Epidermal melanocyte (primary cell): ENCODE data around the gene TMEM231.
"Not testable (repeated sequence)": the region's sequence is repeated elsewhere in the genome, so short reads cannot be mapped to it uniquely, and the experiment has no call there.

Experiments
- DNase-seq: peaks from one replicate; pipeline ENCODE4 v3.0.0; 2011; ENCODE audit warnings: low spot score; ENCODE audit not compliant: insufficient read length

The TMEM231 gene, protein sequence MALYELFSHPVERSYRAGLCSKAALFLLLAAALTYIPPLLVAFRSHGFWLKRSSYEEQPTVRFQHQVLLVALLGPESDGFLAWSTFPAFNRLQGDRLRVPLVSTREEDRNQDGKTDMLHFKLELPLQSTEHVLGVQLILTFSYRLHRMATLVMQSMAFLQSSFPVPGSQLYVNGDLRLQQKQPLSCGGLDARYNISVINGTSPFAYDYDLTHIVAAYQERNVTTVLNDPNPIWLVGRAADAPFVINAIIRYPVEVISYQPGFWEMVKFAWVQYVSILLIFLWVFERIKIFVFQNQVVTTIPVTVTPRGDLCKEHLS

DNA sequence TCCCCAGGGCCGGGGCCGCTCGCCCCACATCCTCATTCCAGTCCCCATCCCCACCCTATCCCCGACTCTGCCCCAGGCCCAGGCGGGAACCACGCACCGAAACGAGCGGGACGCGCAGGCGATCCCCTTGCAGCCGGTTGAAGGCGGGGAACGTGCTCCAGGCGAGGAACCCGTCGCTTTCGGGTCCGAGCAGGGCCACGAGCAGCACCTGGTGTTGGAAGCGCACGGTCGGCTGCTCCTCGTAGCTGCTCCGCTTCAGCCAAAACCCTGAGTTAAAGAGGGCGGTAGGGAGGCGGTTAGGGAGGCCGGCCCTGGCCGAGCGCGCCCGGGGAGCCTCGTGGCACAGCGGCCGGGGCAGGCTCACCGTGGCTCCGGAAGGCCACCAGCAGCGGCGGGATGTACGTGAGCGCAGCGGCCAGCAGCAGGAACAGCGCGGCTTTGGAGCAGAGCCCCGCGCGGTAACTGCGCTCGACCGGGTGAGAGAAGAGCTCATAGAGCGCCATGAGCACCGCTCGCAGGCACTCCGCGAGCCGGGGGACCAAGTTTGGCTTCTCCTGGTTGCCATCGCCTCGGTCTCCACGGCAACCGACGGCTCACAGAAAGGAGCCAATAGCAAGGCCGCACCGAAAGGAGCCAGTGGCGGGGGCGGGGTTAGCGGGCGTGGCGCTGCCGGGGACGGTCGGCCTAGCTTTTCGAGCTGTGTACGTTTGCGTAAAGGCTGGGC lies at the start of gene TMEM231:
Gene TMEM231 (minus strand): TSS at position 546 of the 724 bp plus-strand sequence. CDS start 43 bp downstream, at position 503.
- peak; percentile 92 for DNase-seq

GRCh38 chr16:75603241-75603640 lies 47.2 kb upstream of the TMEM231 start:
- DNase-seq = no peak

DNA sequence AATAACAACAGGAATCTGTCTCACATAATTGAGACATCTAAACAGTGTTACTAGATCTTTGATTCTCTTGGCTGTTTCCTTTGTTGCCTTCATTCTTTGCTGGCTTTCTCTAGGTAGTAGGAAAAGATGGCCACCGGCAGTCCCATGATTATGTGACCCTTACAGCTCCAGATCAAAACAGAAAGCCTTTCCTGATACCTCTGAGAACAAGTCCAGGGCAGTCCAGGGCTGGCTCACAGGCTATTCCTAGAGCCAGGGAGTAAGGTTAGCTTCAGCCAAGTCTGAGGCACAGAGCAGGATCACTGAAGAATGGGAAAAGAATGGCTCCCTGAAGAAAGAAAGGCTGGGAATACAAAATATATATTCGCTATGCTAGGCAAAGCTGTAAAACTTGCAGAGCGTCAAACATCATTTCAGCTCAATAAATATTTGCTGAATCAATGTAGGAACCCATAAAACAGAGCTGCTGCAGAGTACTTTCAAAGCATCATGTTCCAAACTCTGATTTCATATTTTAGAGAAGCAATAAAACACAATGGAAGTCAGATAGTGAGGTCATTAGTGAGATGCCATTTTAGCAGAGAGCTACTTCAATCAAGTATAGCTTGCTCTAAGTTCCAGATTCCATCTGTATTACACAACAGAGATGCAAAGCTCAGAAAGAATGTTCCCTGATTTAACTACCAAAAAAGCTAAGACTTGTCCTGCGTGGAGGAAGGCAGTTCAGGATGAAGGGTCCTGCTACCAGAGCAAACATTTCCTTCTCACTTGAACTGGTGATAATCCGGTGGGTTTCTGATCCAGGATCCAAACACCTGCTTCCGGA lies 43.6 kb upstream of the TMEM231 start:
- DNase-seq = no peak

DNA sequence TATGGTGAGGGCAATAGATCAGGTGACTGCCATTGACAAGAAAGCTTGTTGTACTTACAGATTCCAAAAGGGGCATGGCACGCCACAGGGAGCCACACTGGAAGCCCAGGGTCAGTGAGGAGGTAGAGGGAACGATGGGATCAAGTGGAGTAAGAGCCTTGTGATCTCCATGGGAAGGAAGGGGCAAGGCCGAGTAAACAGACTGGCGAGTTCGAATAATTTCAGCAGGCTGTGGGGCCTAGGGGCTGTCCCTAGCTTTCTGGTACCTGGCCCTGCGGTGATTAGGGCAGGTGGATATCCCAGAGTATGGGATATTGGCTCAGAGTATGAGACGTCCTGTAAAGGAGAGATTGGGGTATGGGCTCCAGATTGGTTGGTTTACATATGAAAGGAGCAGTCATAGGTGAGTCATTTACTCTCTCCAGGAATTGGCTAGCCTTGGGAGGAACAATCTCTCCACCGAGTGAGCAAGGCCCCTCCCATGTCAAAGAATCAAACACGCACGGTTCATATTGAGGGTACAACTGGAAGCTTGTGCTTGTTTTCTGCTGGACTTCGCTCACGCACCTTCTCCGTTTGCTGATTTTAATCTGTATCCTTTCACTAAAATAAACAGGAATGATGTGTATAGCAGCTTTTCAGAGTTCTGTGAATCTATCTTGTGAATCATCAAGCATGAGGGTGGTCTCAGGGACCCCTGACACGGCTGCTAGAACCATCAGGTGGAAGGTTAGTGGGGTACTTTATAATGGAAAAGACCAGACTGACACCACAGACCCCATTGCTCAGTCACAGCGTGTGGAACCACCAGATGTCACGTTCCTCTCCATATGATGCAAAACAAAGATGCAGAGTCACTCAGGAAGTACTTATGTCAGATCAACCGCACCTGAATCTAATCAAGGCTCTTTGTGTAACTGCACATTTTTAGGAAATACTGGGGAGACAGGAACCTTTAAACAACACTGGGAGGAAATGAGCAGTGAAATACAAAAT lies 38.1 kb upstream of the TMEM231 start:
- no peak for DNase-seq

DNA sequence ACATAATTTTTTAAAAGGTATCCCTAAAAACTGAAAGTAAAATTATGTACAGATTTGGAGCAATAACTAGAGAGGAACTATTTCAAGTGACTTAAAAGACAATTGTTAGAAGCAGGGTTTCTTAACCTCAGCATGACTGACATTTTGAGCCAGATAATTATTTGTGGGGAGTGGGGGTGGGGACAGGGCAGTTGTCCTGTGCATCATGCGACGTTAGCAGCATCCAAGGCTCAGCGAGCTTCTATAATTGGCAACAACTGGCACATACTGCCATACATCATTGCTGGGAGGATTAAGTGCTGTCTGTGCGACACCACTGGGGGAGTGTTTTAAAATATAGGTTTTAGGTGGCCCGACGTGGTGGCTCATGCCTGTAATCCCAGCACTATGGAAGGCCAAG lies 37.3 kb upstream of the TMEM231 start:
- DNase-seq = no peak

- not testable (repeated sequence) for DNase-seq
These were observed 35.9 kb upstream of the TMEM231 start for GRCh38 chr16:75591927-75592326.

GRCh38 chr16:75590920-75591843 lies 35.1 kb upstream of the TMEM231 start:
- DNase-seq = no peak

- DNase-seq = no peak
These were observed 33.3 kb upstream of the TMEM231 start for GRCh38 chr16:75589306-75589705.

DNA sequence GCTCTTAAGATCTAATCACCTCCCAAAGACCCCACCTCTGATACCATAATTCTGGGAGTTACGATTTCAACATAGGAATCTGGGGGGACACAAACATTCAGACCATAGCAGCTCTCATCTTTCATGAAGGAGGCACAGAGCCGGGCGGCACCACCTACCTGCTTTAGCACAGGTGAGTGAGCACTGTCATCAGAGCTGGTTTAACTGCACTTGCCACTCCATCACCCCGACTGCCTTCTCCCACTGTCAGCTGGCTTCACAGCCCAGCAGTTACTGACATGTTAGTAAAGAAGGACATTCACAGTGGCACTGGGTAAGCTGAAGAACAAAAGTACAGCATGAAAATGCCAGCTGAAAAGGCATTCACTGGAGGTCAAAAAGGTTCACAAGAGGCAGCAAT lies 32.7 kb upstream of the TMEM231 start:
- no peak for DNase-seq

- no peak for DNase-seq
These were observed 28.1 kb upstream of the TMEM231 start for GRCh38 chr16:75584108-75584507.

DNA sequence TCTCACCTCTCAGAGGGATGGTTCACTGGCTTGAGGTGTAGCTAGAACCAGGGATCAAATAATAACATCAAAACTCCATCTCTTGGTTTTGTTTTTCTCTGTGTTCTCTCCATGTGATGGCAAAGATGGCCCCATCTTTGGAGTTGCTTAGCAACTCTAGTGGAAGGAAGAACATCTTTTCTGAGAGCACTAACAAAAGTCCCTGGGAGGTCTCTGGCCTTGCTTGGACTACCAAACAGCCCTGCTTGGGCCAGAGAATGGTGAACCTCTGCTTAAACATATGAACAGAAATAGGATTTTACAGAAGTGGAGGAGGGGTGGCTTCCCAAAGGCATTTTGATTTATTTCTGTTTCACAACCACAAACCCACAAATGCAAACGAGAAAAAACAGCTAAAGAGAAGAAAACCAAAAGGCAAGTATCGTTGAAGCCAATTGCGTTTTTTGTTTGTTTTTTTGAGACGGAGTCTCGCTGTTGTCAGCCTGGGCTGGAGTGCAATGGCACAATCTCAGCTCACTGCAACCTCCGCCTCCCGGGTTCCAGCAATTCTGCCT lies 23.3 kb upstream of the TMEM231 start:
- no peak for DNase-seq

- DNase-seq = no peak
These were observed 22.7 kb upstream of the TMEM231 start for GRCh38 chr16:75578725-75579124.

DNA sequence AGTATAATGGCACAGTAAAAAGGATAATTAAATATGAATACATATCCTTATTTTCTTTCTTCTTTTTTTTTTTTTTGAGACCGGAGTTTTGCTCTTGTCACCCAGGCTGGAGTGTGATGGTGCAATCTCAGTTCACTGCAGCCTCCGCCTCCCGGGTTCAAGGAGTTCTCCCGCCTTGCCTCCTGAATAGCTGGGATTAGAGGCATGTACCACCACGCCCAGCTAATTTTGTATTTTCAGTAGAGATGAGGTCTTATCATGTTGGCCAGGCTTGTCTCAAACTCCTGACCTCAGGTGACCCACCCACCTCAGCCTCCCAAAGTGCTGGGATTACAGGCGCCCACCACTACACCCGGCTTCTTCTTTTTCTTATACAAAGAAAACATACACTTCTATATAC lies 22.2 kb upstream of the TMEM231 start:
- DNase-seq = no peak

GRCh38 chr16:75576384-75576811 lies 20.3 kb upstream of the TMEM231 start:
- DNase-seq = no peak

DNA sequence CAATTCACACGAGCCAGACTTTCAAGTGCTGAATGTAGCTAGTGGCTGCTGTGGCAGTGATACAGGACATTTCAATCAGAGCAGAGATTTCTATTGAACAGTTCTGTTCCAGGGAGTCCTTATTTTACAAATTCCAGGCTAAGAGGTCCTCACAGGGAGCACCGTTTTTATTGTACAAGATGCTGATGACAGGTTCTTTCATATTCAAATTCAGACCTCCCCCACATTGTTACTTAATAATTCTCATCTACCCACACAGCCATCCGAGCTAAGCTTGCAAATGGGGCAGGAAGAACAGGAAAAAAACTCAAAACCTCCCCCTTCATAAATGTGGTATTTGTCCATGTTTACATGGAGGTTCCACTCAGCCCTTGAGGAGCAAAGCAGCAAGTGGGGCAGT lies 19.9 kb upstream of the TMEM231 start:
- no peak for DNase-seq

- no peak for DNase-seq
These were observed 17.9 kb upstream of the TMEM231 start for GRCh38 chr16:75573955-75574354.

GRCh38 chr16:75572864-75573542 lies 17.0 kb upstream of the TMEM231 start:
- no peak for DNase-seq

DNA sequence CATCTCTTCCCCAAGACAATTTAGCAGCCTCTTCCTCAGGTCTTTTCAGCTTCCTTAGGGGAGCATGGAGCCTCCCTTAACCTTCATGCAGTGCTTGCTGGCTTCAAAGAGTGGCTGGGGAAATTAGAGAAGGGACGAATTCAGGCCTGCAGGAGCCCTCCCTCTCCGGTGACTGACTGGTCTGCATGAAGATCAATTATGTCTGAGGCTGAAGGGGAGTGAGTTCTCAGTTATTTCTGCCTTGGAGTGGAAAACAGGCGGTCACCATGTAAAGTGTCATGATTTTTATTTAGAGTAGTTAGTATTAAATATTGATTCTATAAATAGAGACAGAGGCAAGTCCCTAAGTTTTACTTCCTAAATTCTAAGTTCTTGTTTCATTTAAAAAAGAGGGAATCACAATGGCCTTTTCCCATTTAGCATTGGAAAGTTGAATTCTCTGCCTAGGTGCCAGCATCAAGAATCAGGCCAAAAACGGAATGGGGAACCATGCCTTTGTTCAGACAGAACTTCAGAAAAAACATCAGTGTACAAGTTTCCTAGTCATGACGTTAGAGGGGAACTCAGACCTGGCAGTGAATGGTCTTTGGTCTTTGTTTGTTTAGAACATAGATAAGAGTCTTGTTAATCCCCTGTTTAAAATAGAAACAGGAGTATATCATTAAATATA lies 14.5 kb upstream of the TMEM231 start:
- DNase-seq = no peak
